Occipital lobe (tissue), 3 donors: ENCODE data around the gene EPB41L4A. TPM values are rescaled to one million over a fixed set of nuclear protein-coding genes. Genes with fewer than 3 reads are reported as not detected.

Experiments
- DNase-seq: peaks from one replicate; lab custom pipeline; 2025; lab: John Stamatoyannopoulos, UW
- small RNA-seq: library from RNA; depleted of rRNA; stranded (forward); fragments of <200 nt; gene quantifications from one replicate; pipeline ENCODE3, GENCODE V24; 2014
- total RNA-seq: library from RNA; depleted of rRNA; stranded (reverse); fragments of >200 nt; gene quantifications from one replicate; pipeline ENCODE4 v1.2.3, GENCODE V29; 2014

Gene EPB41L4A
- total RNA-seq, 1 donor from 2014 or later: 78.8 TPM

DNA sequence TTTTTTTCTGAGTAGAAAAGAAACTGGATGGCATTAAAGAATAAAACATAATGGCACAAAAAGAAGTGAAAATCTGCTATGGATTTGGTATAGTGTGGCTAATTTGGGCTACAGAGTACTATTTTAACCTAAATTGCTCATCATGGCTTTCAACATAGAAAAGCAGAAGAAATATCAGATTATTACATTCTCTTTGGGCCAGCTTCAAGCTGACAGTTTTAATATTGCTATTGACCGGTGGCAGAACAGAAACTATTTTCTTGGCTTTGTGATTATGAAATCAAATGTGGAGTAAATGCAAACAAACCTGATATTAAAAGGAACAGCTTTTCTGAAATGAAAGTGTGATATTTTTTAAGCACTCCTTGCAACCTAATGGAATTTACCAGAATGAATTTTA lies 301.5 kb downstream of the EPB41L4A start:
- no peak for DNase-seq

DNA sequence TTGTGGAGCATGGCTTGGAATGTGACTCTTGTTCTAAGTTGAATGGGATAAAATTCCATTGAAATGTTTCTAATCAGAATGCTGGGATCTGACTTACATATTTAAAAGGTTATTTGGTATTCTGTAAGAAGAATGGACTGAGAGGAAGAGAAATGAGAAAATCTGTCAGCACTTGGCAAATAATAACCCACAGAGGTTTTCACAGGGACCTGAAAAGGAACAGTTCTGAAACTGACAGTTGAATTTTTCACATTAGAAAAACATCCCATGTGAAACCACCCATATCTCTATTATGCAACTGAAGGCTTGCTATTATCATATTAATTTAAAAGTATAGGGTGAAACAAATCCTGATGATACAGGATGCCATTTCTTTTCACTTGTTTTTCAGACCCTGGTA lies 302.7 kb downstream of the EPB41L4A start:
- DNase-seq: no peak

DNA sequence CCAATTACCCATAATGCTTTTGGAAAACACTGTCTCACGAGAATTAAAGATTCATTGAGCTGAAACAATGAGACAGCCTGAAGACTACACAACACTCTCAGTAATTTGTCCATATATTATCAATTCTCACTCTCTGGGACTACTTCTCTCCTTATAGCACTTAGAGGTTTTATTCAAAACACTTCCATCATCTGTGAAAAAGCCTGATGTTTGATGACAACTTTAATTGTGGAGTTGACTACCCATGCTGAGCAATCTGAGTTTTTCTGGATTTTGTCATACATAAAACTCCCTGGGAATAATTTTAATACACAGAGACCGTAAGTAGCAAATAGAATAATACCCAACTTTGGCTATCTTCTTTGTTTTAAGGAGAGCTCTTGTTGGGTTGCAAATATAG lies 305.5 kb downstream of the EPB41L4A start:
- DNase-seq: no peak

Small RNA genes lying within 50 kb of the gene (small RNA-seq; reads per million reads assigned to genes)
- gene AC010265.1: not detected
- gene HMGB3P16: not detected
- 2.0 reads per million, percentile 84 among the genes with 10 or more reads in this experiment for gene SNORA13
